Ectodermal cell (in vitro differentiated cells): Measurements from ENCODE around the gene SRGAP3.

ENCODE experiments used
- H3K27ac ChIP-seq: 2 replicates; pipeline ENCODE4 v1.7.0; 2013; ENCODE audit warnings: mild to moderate bottlenecking, low read depth, low read length; ENCODE audit not compliant: insufficient read depth, poor library complexity, severe bottlenecking
- H3K27me3 ChIP-seq: 2 replicates; pipeline ENCODE4 v1.7.0; 2013; ENCODE audit warnings: mild to moderate bottlenecking, low read length; ENCODE audit not compliant: insufficient read depth, control insufficient read depth, poor library complexity, severe bottlenecking
- H3K36me3 ChIP-seq: one replicate; pipeline ENCODE4 v1.7.0; 2013; ENCODE audit warnings: low read length; ENCODE audit not compliant: control insufficient read depth, insufficient read depth
- H3K4me1 ChIP-seq: one replicate; pipeline ENCODE4 v1.7.0; 2013; ENCODE audit warnings: low read length; ENCODE audit not compliant: control insufficient read depth, insufficient read depth
- H3K4me3 ChIP-seq: 2 replicates; pipeline ENCODE4 v1.7.0; 2013; ENCODE audit warnings: low read depth, low read length, control low read depth; ENCODE audit not compliant: insufficient read depth
- H3K9me3 ChIP-seq: 2 replicates; pipeline ENCODE4 v1.7.0; 2013; ENCODE audit warnings: mild to moderate bottlenecking, low read length, moderate library complexity; ENCODE audit not compliant: control insufficient read depth
- WGBS, 2 experiments: methylation state at CpG; one replicate each; pipeline ENCODE4 v1.1.7; 2013; ENCODE audit warnings: missing lambda C conversion rate in 2 of 2; 5-methylcytosine and 5-hydroxymethylcytosine counted together

The SRGAP3 gene

DNA sequence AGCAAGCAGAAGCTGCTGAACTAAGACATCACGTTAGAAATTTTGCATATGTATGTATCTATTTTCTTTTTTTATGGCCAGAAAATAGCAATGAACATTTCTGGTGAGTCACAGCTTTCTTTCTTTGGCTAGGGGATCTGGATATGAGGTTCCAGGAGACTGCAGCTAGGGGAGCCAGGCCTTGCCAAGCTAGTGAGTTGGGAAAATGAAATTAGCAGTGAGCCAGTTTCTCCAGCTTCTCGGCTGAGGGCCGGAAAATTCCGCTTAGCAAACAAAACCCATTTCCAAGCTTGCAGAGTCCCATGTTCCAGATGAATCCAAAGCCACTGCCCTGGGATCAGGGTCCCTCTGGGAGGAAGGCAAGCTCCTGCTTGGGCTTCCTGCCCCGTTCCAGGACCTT lies 137.6 kb downstream of the SRGAP3 start:
- H3K4me1 ChIP-seq, result no peaks in the 10 kb centered on the region
- peaks cover 8% of the 10 kb centered on the region for H3K36me3 ChIP-seq
- no peaks in the 10 kb centered on the region for H3K27me3 ChIP-seq
- WGBS, 2 experiments, result 88 to 89% methylated on average over 5 of the region's 5 CpGs
- H3K9me3 ChIP-seq, result no peaks in the 10 kb centered on the region
- no peak overlapping the region for H3K4me3 ChIP-seq
- no peak overlapping the region for H3K27ac ChIP-seq

GRCh38 chr3:9111417-9111816 lies 138.0 kb downstream of the SRGAP3 start:
- Histone ChIP-seq H3K36me3 (peaks cover 8% of the 10 kb centered on the region), H3K9me3 (no peaks in the 10 kb centered on the region), H3K4me1 (no peaks in the 10 kb centered on the region), H3K4me3 (no peak overlapping the region), H3K27me3 (no peaks in the 10 kb centered on the region), H3K27ac (no peak overlapping the region)
- WGBS, 2 experiments, result 88 to 89% methylated on average over 7 of the region's 7 CpGs

DNA sequence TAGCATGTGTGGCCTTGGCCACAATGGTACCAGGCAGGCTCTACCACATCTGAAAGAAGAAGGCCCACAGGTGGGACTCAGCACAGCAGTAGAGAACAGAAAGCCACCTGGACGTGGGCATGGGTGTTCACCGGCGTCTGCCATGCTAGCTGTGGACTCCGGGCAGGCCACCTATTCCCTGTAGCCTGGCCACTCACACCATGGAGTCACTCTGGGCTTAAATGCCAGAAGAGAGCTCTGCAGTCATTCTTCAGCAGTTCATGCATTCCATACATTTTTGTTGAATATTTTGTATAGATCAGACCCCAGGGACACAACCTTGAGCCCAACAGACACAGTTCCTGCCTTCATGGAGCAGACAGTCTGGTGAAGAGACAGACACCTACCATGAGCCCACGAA lies 138.6 kb downstream of the SRGAP3 start:
- Histone ChIP-seq H3K27ac (no peak overlapping the region), H3K36me3 (peaks cover 8% of the 10 kb centered on the region), H3K4me3 (no peak overlapping the region), H3K9me3 (no peaks in the 10 kb centered on the region), H3K4me1 (no peaks in the 10 kb centered on the region), H3K27me3 (no peaks in the 10 kb centered on the region)
- WGBS, 2 experiments, result 88 to 91% methylated on average over 5 of the region's 5 CpGs

DNA sequence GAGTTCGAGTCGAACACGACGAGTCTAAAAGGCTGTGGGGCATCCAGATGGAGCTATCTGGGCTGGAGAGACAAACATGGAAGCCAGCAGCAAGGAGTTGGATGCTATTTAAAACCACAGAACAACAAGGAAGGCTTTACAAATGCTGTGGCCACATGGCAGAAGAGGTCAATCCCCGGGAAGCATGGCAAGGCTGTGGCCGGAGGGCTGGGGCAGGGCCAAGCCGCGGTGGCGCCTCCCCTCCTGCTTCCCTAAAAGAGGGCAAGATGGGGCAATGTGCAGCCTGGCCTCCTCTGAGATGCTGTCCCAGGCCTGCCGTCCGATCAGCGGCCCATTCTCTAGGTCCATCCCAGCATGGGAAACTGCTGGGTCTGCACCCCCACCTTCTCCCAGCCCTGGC lies 139.1 kb downstream of the SRGAP3 start:
- no peaks in the 10 kb centered on the region for H3K27me3 ChIP-seq
- no peaks in the 10 kb centered on the region for H3K9me3 ChIP-seq
- no peak overlapping the region for H3K4me3 ChIP-seq
- 95 to 96% methylated on average over 12 of the region's 12 CpGs for WGBS, 2 experiments
- no peaks in the 10 kb centered on the region for H3K4me1 ChIP-seq
- H3K36me3 ChIP-seq, result peaks cover 8% of the 10 kb centered on the region
- no peak overlapping the region for H3K27ac ChIP-seq

GRCh38 chr3:9109568-9109914 lies 139.9 kb downstream of the SRGAP3 start:
- Histone ChIP-seq H3K4me1 (peaks cover 7% of the 10 kb centered on the region), H3K9me3 (no peaks in the 10 kb centered on the region), H3K36me3 (peaks cover 8% of the 10 kb centered on the region), H3K27me3 (no peaks in the 10 kb centered on the region), H3K4me3 (no peak overlapping the region), H3K27ac (no peak overlapping the region)
- WGBS, 2 experiments, result 85 to 95% methylated on average over 3 of the region's 3 CpGs

DNA sequence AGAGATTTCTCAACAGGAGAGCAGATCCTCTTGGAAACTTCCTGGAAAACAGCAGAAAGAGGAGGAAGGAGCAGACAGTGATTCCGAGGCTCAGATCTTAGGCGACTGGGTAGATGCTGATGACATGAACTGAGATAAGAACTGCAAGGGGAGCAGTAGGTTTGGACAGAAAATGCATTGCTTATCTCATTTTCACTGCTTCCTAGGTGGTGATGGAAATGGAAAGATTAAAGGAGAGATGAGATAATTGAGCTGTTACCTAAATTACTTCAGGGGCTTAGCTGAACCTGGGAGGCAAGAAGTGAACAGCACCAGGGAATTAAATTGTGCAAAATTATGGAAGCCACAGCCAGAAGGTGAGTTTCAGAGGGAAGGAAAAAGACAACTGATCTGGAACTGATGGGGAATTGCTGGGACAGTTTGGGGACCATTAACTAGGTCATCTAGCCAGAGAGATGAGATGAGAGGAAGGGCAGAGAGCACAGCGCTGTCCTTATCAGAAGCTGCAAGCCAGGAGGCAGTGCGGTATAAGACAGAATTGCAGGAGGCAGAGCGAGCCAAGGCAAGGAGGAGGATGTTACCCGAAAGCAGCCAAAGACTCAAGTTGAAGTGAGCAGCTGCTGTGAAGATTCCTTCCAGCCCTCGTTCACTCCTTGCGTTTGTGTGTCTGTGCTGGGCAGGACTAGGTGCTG lies 140.4 kb downstream of the SRGAP3 start:
- H3K36me3 ChIP-seq, result peaks cover 8% of the 10 kb centered on the region

DNA sequence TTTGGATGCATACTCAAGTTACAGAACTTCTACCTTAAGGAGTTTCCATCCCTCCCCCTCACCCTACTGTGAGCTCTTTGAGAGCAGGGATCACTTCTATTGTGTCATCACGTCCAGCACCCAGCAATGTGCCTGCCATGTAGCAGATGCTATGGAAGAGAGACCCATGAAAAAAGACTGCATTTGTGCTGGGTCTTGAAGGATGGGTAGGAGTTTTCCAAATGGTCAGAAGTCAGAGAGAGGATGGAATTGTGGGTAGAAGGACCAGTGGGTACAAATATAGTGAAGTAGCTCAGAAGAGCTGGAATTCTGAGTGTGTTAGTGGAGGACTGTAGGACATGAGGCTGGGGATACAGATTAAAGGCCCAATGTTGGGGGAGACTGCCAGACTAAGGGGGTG lies 141.7 kb downstream of the SRGAP3 start:
- H3K4me1 ChIP-seq, result peaks cover 16% of the 10 kb centered on the region
- H3K4me3 ChIP-seq, result no peak overlapping the region
- no peak overlapping the region for H3K27ac ChIP-seq
- no peaks in the 10 kb centered on the region for H3K9me3 ChIP-seq
- peaks cover under 1% of the 10 kb centered on the region for H3K36me3 ChIP-seq
- H3K27me3 ChIP-seq, result no peaks in the 10 kb centered on the region
- 80 to 81% methylated on average over 1 of the region's 1 CpG for WGBS, 2 experiments

More for the DNA sequence above, 140.4 kb downstream of the SRGAP3 start:
- H3K4me3 ChIP-seq, result no peak overlapping the region
- peaks cover 8% of the 10 kb centered on the region for H3K4me1 ChIP-seq
- WGBS, 2 experiments, result 90 to 92% methylated on average over 8 of the region's 8 CpGs
- no peaks in the 10 kb centered on the region for H3K27me3 ChIP-seq
- no peak overlapping the region for H3K27ac ChIP-seq
- no peaks in the 10 kb centered on the region for H3K9me3 ChIP-seq

DNA sequence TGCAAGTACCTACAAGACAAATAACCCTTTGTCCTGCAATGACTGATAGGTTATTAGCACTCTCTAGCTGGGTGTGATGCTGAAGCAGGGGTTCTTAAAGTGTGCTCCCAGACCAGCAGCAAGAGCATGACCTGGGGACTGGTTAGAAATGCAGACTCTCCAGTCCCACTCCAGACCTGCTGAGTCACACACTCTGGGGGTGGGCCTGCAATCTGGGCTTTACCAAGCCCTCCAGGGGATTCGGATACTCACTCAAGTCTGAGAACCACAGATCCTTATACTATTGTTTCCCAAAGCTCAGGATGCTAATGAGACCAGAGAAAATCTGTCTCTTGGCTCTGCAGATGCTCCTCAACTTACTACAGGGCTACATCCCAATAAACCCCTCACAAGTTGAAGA lies 144.0 kb downstream of the SRGAP3 start:
- Histone ChIP-seq H3K4me3 (no peak overlapping the region), H3K27ac (no peak overlapping the region), H3K9me3 (no peaks in the 10 kb centered on the region), H3K27me3 (no peaks in the 10 kb centered on the region), H3K4me1 (peaks cover 36% of the 10 kb centered on the region), H3K36me3 (no peaks in the 10 kb centered on the region)
- 33% methylated on average over 1 of the region's 1 CpG for WGBS, 2 experiments

DNA sequence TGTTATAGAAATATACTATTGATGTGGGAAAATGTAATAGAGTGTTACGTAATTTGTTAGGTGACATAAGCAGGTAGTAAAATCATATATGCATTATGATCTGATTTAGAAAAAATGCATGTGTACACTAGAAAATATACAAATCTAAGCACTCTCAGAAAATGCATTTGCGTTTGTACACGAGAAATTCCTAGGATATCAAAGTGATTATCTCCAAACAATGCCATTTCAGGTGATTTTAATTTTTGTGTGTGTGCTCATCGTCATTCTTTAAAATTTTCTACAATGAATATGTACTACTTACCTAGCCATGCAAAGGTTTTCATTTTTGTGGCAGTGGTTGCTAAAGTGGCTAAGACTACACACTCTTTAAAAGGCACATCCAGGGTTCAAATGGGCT lies 145.3 kb downstream of the SRGAP3 start:
- Histone ChIP-seq H3K4me3 (no peak overlapping the region), H3K9me3 (no peaks in the 10 kb centered on the region), H3K4me1 (peaks cover 45% of the 10 kb centered on the region), H3K36me3 (no peaks in the 10 kb centered on the region), H3K27ac (no peak overlapping the region), H3K27me3 (no peaks in the 10 kb centered on the region)
- 95 to 100% methylated on average over 2 to 4 of the region's 4 CpGs for WGBS, 2 experiments

DNA sequence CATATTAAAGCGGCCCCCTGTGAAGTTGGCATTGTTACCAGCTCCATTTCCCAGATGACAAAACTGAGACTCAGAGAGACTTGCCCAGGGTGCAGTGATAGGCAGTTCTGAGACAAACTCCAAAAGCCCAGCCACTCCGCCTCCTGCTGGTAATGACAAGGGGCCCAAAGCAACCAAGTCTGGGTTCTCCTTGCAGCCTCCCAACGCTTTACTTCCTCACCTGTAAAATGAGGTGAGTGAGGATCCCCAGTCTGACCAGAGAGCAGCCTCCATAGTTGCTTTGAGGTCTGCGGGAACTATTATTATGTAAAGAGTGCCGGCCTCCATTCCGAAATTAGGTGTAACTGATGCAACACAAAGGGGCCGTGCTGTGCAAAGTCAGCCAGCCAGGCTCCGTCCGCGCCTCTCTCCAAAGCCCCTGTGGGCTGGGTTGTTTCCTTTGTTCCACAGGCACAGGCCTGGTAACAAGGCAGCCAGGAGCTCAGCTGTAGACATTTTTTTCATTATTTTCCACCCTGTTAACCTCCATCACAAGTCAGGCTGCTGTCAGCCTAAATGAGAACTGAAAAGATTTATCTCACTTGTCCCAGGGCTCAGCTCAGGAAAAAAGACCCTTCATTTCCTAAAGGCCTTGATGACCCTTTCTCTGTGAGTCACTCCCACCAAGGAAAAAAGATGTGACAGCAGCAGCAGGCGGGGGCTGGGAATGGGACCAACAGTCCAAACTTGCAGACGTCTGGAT lies 147.0 kb downstream of the SRGAP3 start:
- Histone ChIP-seq H3K27me3 (no peaks in the 10 kb centered on the region), H3K9me3 (no peaks in the 10 kb centered on the region), H3K4me1 (peaks cover 58% of the 10 kb centered on the region), H3K4me3 (no peak overlapping the region), H3K27ac (peak overlapping the region; percentile 90), H3K36me3 (no peaks in the 10 kb centered on the region)
- 16 to 18% methylated on average over 12 of the region's 12 CpGs for WGBS, 2 experiments
